ENCODE data around the gene AMER2. TPM values are rescaled to one million over a fixed set of nuclear protein-coding genes. Genes with fewer than 3 reads are reported as not detected.

The AMER2 gene
- total RNA-seq, 2 experiments from 2014 or later, result not detected

DNA sequence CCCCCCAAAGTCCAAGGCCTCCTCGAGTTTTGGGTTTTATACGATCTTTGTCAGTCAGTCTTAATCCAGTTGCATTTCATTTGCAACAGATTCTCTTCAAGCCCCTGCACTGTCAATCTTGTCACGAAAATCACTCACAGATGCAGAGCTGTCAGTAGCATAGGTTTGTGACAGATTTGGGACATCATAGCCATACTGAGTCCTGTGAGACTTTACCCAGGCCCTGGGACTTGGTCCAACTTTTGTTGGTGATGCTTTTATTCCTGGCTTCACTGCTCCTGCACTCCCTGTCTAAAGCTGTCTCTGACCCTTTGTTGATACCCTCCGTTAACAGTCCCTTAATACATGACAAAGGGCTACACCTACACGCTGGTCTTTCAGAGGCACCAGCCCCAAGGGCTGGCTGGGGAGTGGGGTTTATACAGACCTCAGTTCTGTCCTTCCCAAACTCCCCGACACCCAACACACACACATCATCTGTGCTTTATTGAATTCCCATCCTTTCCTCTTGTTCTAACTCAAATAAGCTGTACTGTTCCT is 40.1 kb downstream of the AMER2 start:
- POLR2A ChIA-PET, result no interaction called here
- CTCF ChIA-PET (ENCODE audit: unreplicated experiment), result no interaction called here
- no peaks in the 10 kb centered on the region for H3K9me3 ChIP-seq (ENCODE audit: low read length)
- H3K4me1 ChIP-seq (ENCODE audit: insufficient read depth, low read length, poor library complexity, severe bottlenecking), result no peaks in the 10 kb centered on the region
- no peaks in the 10 kb centered on the region for H3K9me2 ChIP-seq (ENCODE audit: insufficient read depth, low read length)
- no peak overlapping the region for H2AFZ ChIP-seq (ENCODE audit: low read length)
- no peaks in the 10 kb centered on the region for H3K36me3 ChIP-seq (ENCODE audit: insufficient read depth, low read length)
- no peak for DNase-seq (ENCODE audit: low spot score)
- no peaks in the 10 kb centered on the region for H3K79me2 ChIP-seq (ENCODE audit: insufficient read depth, low read depth, low read length)
- H3K4me2 ChIP-seq (ENCODE audit: low read length), result no peak overlapping the region
- H4K20me1 ChIP-seq (ENCODE audit: insufficient read depth, low read length), result no peaks in the 10 kb centered on the region
- TF ChIP-seq EZH2phosphoT487 (IDR thresholded peaks at IDR 0.05; ENCODE audit: borderline replicate concordance, low read depth, low read length), result no peak
- TF ChIP-seq, protein P1, sequence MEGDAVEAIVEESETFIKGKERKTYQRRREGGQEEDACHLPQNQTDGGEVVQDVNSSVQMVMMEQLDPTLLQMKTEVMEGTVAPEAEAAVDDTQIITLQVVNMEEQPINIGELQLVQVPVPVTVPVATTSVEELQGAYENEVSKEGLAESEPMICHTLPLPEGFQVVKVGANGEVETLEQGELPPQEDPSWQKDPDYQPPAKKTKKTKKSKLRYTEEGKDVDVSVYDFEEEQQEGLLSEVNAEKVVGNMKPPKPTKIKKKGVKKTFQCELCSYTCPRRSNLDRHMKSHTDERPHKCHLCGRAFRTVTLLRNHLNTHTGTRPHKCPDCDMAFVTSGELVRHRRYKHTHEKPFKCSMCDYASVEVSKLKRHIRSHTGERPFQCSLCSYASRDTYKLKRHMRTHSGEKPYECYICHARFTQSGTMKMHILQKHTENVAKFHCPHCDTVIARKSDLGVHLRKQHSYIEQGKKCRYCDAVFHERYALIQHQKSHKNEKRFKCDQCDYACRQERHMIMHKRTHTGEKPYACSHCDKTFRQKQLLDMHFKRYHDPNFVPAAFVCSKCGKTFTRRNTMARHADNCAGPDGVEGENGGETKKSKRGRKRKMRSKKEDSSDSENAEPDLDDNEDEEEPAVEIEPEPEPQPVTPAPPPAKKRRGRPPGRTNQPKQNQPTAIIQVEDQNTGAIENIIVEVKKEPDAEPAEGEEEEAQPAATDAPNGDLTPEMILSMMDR (conservative IDR thresholded peaks at IDR 0.05; ENCODE audit: low read length), result no peak
- H3K4me3 ChIP-seq (ENCODE audit: low read depth, low read length, poor library complexity, severe bottlenecking), result no peak overlapping the region
- intact Hi-C loops (cut with micrococcal nuclease; ENCODE audit: unreplicated experiment), result no loop called here
- H3K27ac ChIP-seq (ENCODE audit: low read depth, low read length, poor library complexity, severe bottlenecking), result no peak overlapping the region
- no TSS peak for BruUV-seq (replicated peaks)

DNA sequence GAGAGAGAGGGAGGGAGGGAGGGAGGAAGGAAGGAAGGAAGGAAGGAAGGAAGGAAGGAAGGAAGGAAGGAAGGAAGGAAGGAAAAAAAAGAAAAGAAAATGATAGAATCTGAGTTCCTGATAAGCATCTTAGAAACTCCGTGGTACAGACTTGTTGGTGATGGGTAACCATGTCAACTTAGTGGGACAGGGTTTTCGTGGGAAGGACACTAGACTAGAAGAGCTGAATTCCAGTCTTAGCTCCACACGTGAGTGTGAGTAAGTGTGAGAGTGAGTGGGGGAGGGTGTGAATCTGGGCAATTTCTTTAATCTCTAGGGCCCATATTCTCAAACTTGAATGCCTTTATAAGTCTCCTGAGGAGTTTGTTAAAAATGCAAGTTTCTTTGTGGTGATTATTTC is 41.1 kb downstream of the AMER2 start:
- CTCF ChIA-PET (ENCODE audit: unreplicated experiment), result no interaction called here
- Histone ChIP-seq H3K36me3 (ENCODE audit: insufficient read depth, low read length) (no peaks in the 10 kb centered on the region), H3K79me2 (ENCODE audit: insufficient read depth, low read depth, low read length) (no peaks in the 10 kb centered on the region), H2AFZ (ENCODE audit: low read length) (no peak overlapping the region), H3K9me3 (ENCODE audit: low read length) (no peaks in the 10 kb centered on the region), H3K4me3 (ENCODE audit: low read depth, low read length, poor library complexity, severe bottlenecking) (no peak overlapping the region), H3K9me2 (ENCODE audit: insufficient read depth, low read length) (no peaks in the 10 kb centered on the region), H3K27ac (ENCODE audit: low read depth, low read length, poor library complexity, severe bottlenecking) (no peak overlapping the region), H4K20me1 (ENCODE audit: insufficient read depth, low read length) (no peaks in the 10 kb centered on the region), H3K4me2 (ENCODE audit: low read length) (no peak overlapping the region), H3K4me1 (ENCODE audit: insufficient read depth, low read length, poor library complexity, severe bottlenecking) (no peaks in the 10 kb centered on the region)
- DNase-seq (ENCODE audit: low spot score), result no peak
- no TSS peak for BruUV-seq (replicated peaks)
- TF ChIP-seq, protein P1 (conservative IDR thresholded peaks at IDR 0.05; ENCODE audit: low read length), result no peak
- TF ChIP-seq EZH2phosphoT487 (IDR thresholded peaks at IDR 0.05; ENCODE audit: borderline replicate concordance, low read depth, low read length), result no peak
- POLR2A ChIA-PET, result no interaction called here
- intact Hi-C loops (cut with micrococcal nuclease; ENCODE audit: unreplicated experiment), result no loop called here

DNA sequence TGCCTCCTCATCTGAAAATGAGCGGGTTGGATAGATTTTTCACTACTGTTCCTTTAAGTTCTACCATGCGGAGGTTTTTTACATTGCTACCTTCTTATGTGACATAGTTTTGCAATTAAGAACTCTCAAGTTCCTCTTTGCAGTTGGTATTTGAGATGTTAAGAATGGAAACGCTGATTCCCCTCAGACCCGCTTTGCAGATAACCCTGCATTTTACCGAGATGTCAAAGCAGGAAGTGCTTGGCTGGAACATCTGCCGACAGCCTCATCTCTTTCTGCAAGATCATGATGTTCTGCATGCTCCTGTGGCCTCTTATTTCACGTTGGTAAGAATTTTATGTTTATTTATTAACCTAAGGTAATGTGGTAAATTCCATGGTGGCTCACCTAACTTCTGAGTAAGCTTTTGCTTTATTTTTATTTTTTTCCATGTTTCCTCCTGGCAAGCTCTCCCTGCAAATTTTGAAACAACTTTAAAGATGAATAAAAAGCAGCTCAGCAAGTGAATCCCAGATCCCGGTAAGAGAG is 53.6 kb downstream of the AMER2 start:
- Histone ChIP-seq H2AFZ (ENCODE audit: low read length) (peak overlapping the region; percentile 50; the same call in 1 of the 2 replicates), H3K27ac (ENCODE audit: low read depth, low read length, poor library complexity, severe bottlenecking) (peak overlapping the region; percentile 38), H3K4me3 (ENCODE audit: low read depth, low read length, poor library complexity, severe bottlenecking) (no peak overlapping the region), H4K20me1 (ENCODE audit: insufficient read depth, low read length) (no peaks in the 10 kb centered on the region), H3K9me2 (ENCODE audit: insufficient read depth, low read length) (no peaks in the 10 kb centered on the region), H3K9me3 (ENCODE audit: low read length) (no peaks in the 10 kb centered on the region), H3K4me1 (ENCODE audit: insufficient read depth, low read length, poor library complexity, severe bottlenecking) (peaks cover 28% of the 10 kb centered on the region), H3K36me3 (ENCODE audit: insufficient read depth, low read length) (no peaks in the 10 kb centered on the region), H3K4me2 (ENCODE audit: low read length) (peak overlapping the region; percentile 29; the same call in 1 of the 2 replicates), H3K79me2 (ENCODE audit: insufficient read depth, low read depth, low read length) (no peaks in the 10 kb centered on the region)
- DNase-seq (ENCODE audit: low spot score), result peak; percentile 54
- POLR2A ChIA-PET, result interaction anchor here (0.6 kb wide), 1 partner anchor 15 kb away, joined by 4 read pairs; no protein-coding TSS in a partner anchor
- TF ChIP-seq, protein P1 (conservative IDR thresholded peaks at IDR 0.05; ENCODE audit: low read length), result no peak
- TF ChIP-seq EZH2phosphoT487 (IDR thresholded peaks at IDR 0.05; ENCODE audit: borderline replicate concordance, low read depth, low read length), result no peak
- CTCF ChIA-PET (ENCODE audit: unreplicated experiment), result no interaction called here
- intact Hi-C loops (cut with micrococcal nuclease; ENCODE audit: unreplicated experiment), result no loop called here
- no TSS peak for BruUV-seq (replicated peaks)
